Natural killer cell treated with Interleukin-12 subunit alpha and Interleukin-12 subunit beta and Interleukin-15 and Interleukin-18, amount 100 ng/mL, for 72 hours (primary cell): ENCODE data around the gene ALPP. TPM values are rescaled to one million over a fixed set of nuclear protein-coding genes. Genes with fewer than 3 reads are reported as not detected.
"Not testable (repeated sequence)": the region's sequence is repeated elsewhere in the genome, so short reads cannot be mapped to it uniquely, and the experiment has no call there.

Experiments used
- ATAC-seq, 2 donors: fragments of 150-1000 bp; cut with Tn5 transposase in 1 of 2; sonication (Bioruptor Pico), chemical (Tn5 transposase) in 1 of 2; 2 replicates each; pipeline ENCODE4 v1.10.0; 2021
- DNase-seq: peaks from one replicate; pipeline ENCODE4 v3.0.0; 2022; ENCODE audit warnings: low spot score
- H3K27ac Mint-ChIP-seq, 2 donors: 1 replicate in 1 of 2; 2 replicates in 1 of 2; pipeline ENCODE4 v1.8.0; 2022; ENCODE audit warnings: mixed read lengths in 2 of 2, mild to moderate bottlenecking in 1 of 2, moderate library complexity in 1 of 2
- H3K27me3 Mint-ChIP-seq, 2 donors: 1 replicate in 1 of 2; 2 replicates in 1 of 2; pipeline ENCODE4 v1.8.0; 2022; ENCODE audit warnings: mixed read lengths in 2 of 2
- H3K36me3 Mint-ChIP-seq: one replicate; pipeline ENCODE4 v1.8.0; 2022; ENCODE audit warnings: mixed read lengths
- H3K4me1 Mint-ChIP-seq, 2 donors: 1 replicate in 1 of 2; 2 replicates in 1 of 2; pipeline ENCODE4 v1.8.0; 2022; ENCODE audit warnings: low read depth in 2 of 2, mixed read lengths in 2 of 2, mild to moderate bottlenecking in 1 of 2
- H3K4me3 Mint-ChIP-seq: one replicate; pipeline ENCODE4 v1.8.0; 2022; ENCODE audit warnings: mixed read lengths
- H3K9me3 Mint-ChIP-seq: 2 replicates; pipeline ENCODE4 v1.8.0; 2022; ENCODE audit warnings: mixed read lengths
- total RNA-seq, 2 donors: library from RNA; stranded (reverse); gene quantifications; one replicate each; pipeline ENCODE4 v1.2.3, GENCODE V29; 2022

The ALPP gene
- total RNA-seq, 2 donors from 2014 or later = not detected

DNA sequence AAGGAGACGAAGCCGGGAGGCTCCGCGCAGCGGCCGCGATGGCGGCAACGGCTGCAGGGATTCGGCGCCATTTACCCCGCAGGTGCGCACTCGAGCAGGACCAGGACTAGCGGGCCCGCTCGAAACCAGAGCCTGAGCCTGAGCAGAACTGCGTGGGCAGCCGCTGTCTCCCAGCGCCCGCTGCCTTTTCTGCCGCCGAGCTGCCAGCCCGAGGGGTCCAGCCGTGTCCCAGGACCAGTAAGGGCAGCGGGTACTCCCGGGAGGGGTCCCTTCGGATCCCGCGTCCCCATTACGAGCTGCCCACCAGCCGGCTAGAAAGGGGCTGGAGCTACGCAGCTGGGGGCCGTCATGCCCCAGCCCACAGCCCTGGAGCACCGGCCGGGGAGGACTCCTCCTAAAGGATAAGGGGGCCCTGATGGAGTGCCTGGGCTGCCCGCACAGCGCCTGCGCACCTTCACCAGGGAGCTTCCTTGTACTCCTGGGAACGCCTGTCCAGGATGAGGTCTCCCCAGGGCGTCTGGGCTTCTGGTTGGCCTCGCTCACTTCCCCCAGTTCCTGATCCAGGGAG, 9.9 kb downstream of the ALPP start:
- Mint-ChIP-seq H3K36me3 (no peaks in the 10 kb centered on the region), H3K27ac (no peak overlapping the region), H3K9me3 (no peaks in the 10 kb centered on the region), H3K4me3 (no peak overlapping the region), H3K27me3 (peaks cover 29 to 39% of the 10 kb centered on the region in 2 donors), H3K4me1 (no peaks in the 10 kb centered on the region)
- no peak for DNase-seq
- ATAC-seq = peak in 1 of 2 donors; percentile 17

GRCh38 chr2:232389327-232389726, 10.8 kb downstream of the ALPP start:
- no peak for ATAC-seq
- Mint-ChIP-seq H3K9me3 (no peaks in the 10 kb centered on the region), H3K4me1 (no peaks in the 10 kb centered on the region), H3K27me3 (peaks cover 28 to 36% of the 10 kb centered on the region in 2 donors), H3K27ac (no peak overlapping the region), H3K36me3 (no peaks in the 10 kb centered on the region), H3K4me3 (no peak overlapping the region)
- DNase-seq = no peak

GRCh38 chr2:232390661-232391060, 12.1 kb downstream of the ALPP start:
- Mint-ChIP-seq H3K27ac (no peak overlapping the region), H3K4me1 (no peaks in the 10 kb centered on the region), H3K9me3 (no peaks in the 10 kb centered on the region), H3K27me3 (peaks cover 25 to 32% of the 10 kb centered on the region in 2 donors), H3K36me3 (no peaks in the 10 kb centered on the region), H3K4me3 (no peak overlapping the region)
- DNase-seq (no peak), ATAC-seq (no peak)

GRCh38 chr2:232393556-232393955, 15.0 kb downstream of the ALPP start:
- Mint-ChIP-seq H3K27ac (no peak overlapping the region), H3K27me3 (peaks cover 21 to 30% of the 10 kb centered on the region in 2 donors), H3K36me3 (no peaks in the 10 kb centered on the region), H3K4me3 (no peak overlapping the region), H3K9me3 (no peaks in the 10 kb centered on the region), H3K4me1 (no peaks in the 10 kb centered on the region)
- ATAC-seq (no peak), DNase-seq (no peak)

DNA sequence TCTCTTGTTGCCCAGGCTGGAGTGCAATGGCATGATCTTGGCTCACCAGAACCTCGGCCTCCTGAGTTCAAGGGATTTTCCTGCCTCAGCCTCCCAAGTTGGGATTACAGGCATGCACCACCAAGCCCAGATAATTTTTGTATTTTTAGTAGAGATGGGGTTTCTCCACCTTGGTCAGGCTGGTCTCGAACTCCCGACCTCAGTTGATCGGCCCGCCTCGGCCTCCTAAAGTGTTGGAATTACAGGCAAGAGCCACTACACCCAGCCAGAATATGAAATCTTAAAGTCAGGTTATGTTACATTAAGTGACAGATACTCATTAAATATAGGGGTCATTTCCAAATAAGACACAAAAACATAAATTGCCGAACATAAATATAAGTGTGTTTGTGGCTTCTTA, 15.9 kb downstream of the ALPP start:
- not testable (repeated sequence) for DNase-seq, H3K36me3 Mint-ChIP-seq, H3K9me3 Mint-ChIP-seq, H3K27ac Mint-ChIP-seq, ATAC-seq, H3K4me3 Mint-ChIP-seq, H3K4me1 Mint-ChIP-seq
- peaks cover 22 to 30% of the 10 kb centered on the region in 2 donors for H3K27me3 Mint-ChIP-seq

- H3K4me3 Mint-ChIP-seq = no peak overlapping the region
- peaks cover 21 to 28% of the 10 kb centered on the region in 2 donors for H3K27me3 Mint-ChIP-seq
- no peaks in the 10 kb centered on the region for H3K9me3 Mint-ChIP-seq
- no peak for ATAC-seq
- H3K36me3 Mint-ChIP-seq = no peaks in the 10 kb centered on the region
- DNase-seq = no peak
- H3K4me1 Mint-ChIP-seq = no peaks in the 10 kb centered on the region
- H3K27ac Mint-ChIP-seq = no peak overlapping the region
Observed at GRCh38 chr2:232395586-232395985, 17.0 kb downstream of the ALPP start.

- no peak overlapping the region for H3K4me3 Mint-ChIP-seq
- no peaks in the 10 kb centered on the region for H3K9me3 Mint-ChIP-seq
- no peak for ATAC-seq
- no peaks in the 10 kb centered on the region for H3K36me3 Mint-ChIP-seq
- no peak overlapping the region for H3K27ac Mint-ChIP-seq
- no peak for DNase-seq
- H3K27me3 Mint-ChIP-seq = peaks cover 16 to 22% of the 10 kb centered on the region in 2 donors
- H3K4me1 Mint-ChIP-seq = no peaks in the 10 kb centered on the region
Observed at GRCh38 chr2:232396683-232397082, 18.1 kb downstream of the ALPP start.

DNA sequence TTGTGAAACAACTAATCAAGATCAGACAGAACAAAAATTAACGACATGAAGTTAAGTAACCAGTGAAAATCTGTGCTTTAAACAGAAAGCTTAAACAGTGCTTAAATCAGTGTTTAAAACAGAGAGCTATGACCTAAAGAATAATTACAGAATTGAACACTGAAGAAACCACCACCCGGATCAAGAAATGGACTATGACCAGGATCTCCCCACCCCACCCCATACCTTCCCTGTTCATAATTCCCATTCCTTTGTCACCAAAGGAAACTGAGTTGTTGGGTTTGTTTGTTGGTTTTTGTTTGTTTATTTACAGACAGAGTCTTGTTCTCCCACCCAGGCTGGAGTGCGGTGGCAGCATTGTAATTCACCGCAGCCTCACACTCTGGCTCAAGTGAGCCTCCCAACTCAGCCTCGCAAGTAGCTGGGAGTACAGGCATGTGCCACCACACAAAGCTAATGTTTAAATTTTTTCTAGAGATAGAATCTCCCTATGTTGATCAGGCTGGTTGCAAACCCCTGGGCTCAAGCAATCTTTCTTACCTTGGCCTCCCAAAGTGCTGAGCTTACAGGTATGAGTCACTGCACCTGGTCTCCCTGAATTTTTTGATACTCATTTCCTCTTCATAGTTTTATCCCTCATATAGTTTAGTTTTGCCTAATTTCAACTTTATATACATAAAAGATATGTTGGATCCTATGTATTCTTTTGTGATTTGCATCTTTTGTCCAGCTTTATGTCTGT, 19.9 kb downstream of the ALPP start:
- Mint-ChIP-seq H3K4me1 (no peaks in the 10 kb centered on the region), H3K36me3 (no peaks in the 10 kb centered on the region), H3K4me3 (no peak overlapping the region), H3K9me3 (no peaks in the 10 kb centered on the region), H3K27ac (no peak overlapping the region), H3K27me3 (peaks cover 16 to 22% of the 10 kb centered on the region in 2 donors)
- ATAC-seq (no peak), DNase-seq (no peak)

DNA sequence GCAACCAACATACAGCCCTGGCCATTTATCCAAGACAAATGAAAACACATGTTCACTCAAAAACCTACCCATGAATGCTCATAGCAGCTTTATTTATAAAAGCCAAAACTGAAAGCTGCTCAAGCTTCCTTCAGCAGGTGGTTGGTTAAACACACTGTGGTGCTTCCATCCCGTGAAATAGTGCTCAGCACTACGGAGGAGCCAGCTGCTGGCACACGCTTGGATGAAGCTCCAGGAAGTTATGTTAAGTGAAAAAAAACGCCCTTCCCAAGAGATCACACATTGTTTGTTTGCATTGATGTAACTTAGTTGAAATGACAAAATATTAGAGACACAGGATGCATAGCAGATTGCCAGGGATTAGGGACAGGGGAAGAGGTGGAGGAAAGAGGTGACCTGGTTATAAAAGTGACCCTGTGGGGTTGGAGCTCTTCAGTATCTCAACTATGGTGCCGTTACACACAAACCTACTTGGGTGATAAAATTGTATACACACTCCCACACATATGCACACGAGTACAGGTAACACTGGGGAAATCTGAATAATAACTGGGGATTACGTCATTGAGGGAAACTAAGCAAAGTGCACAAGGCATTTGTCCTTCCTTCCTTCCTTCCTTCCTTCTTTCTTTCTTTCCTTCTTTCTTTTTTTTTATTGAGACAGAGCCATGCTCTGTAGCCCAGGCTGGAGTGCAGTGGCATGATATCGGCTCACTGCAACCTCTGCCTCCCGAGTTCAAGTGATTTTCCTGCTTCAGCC, 21.9 kb downstream of the ALPP start:
- DNase-seq (no peak), ATAC-seq (no peak)
- Mint-ChIP-seq H3K9me3 (no peaks in the 10 kb centered on the region), H3K27me3 (peaks cover 14 to 26% of the 10 kb centered on the region in 2 donors), H3K4me1 (no peaks in the 10 kb centered on the region), H3K36me3 (no peaks in the 10 kb centered on the region), H3K27ac (no peak overlapping the region), H3K4me3 (no peak overlapping the region)

DNA sequence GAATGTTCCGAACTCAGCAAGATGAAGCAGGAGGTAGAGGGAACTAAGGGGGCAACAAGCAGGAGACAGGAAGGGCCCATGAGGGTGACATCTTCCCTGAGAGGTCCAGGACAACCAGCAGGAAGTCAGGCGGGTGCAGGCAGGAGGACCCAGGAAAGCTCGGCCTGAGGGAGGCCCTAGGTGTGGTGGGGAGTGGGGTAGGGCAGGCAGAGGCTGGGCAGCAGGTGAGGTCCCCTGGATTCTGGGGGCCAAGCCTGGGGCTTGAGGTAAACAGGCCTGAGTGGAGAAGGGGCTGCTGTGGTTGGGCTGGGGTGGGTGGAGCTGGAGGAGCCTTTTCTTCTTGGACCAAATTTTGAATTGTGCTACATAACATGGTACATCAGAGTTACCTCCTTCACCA, 24.0 kb downstream of the ALPP start:
- Mint-ChIP-seq H3K36me3 (no peaks in the 10 kb centered on the region), H3K27ac (no peak overlapping the region), H3K9me3 (no peaks in the 10 kb centered on the region), H3K4me3 (no peak overlapping the region), H3K4me1 (no peaks in the 10 kb centered on the region), H3K27me3 (peaks cover 10 to 19% of the 10 kb centered on the region in 2 donors)
- ATAC-seq = no peak
- DNase-seq = no peak

GRCh38 chr2:232405943-232406510, 27.5 kb downstream of the ALPP start:
- no peaks in the 10 kb centered on the region for H3K36me3 Mint-ChIP-seq
- H3K27ac Mint-ChIP-seq = no peak overlapping the region
- H3K27me3 Mint-ChIP-seq = peaks cover 3 to 9% of the 10 kb centered on the region in 2 donors
- ATAC-seq = no peak
- H3K4me1 Mint-ChIP-seq = no peaks in the 10 kb centered on the region
- H3K9me3 Mint-ChIP-seq = no peaks in the 10 kb centered on the region
- no peak overlapping the region for H3K4me3 Mint-ChIP-seq
- DNase-seq = no peak

DNA sequence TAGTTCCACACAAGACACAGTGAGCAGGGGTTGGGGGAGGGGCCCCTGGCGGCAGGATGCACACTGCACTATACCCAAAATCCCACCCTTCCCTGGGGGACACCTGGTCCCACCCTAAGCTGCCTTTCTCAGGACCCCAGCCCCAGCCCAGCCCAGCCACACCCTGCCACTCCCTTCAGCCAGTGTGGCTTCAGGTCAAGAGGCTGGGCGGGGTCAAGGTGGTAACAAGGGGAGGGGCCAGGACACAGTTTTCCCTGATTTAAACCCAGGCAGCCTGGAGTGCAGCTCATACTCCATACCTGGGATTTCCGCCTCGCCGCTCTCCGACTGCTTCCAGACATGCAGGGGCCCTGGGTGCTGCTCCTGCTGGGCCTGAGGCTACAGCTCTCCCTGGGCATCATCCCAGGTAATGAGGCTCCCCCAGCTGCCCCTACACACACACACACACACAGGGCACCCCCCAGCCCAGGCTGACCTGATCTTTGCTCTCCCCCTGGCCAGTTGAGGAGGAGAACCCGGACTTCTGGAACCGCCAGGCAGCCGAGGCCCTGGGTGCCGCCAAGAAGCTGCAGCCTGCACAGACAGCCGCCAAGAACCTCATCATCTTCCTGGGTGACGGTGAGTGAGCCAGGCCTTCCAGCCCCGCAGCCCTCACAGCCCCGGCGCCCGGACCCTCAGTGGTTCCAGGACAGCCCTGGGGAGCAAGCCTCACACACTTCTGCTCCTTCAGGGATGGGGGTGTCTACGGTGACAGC, 28.2 kb downstream of the ALPP start, which contains the start of gene ALPG:
Gene ALPG (plus strand): TSS at position 289 of the 755 bp plus-strand sequence. CDS start 51 bp downstream, at position 340.
- H3K9me3 Mint-ChIP-seq = no peaks in the 10 kb centered on the region
- DNase-seq = no peak
- H3K36me3 Mint-ChIP-seq = no peaks in the 10 kb centered on the region
- ATAC-seq = no peak
- H3K27me3 Mint-ChIP-seq = peaks cover 6 to 9% of the 10 kb centered on the region in 2 donors
- H3K4me1 Mint-ChIP-seq = no peaks in the 10 kb centered on the region
- H3K27ac Mint-ChIP-seq = no peak within 1 kb of the TSS
- H3K4me3 Mint-ChIP-seq = no peak within 1 kb of the TSS

GRCh38 chr2:232407428-232408150, 29.0 kb downstream of the ALPP start:
- not testable (repeated sequence) for H3K4me3 Mint-ChIP-seq, H3K4me1 Mint-ChIP-seq, H3K27ac Mint-ChIP-seq, H3K36me3 Mint-ChIP-seq, H3K9me3 Mint-ChIP-seq, DNase-seq
- peaks cover 9 to 10% of the 10 kb centered on the region in 2 donors for H3K27me3 Mint-ChIP-seq
- ATAC-seq = peak in 1 of 2 donors; percentile 15
